GM21528 (cell line): Measurements from ENCODE around the gene WDPCP.
"Not testable (repeated sequence)": the region's sequence is repeated elsewhere in the genome, so short reads cannot be mapped to it uniquely, and the experiment has no call there.

ENCODE experiments used
- ATAC-seq: cut with Tn5 transposase; IDR thresholded peaks from one replicate; pipeline ENCODE4 v1.9.1; 2021; ENCODE audit warnings: mild to moderate bottlenecking, moderate library complexity; ENCODE audit not compliant: unreplicated experiment, low FRiP score

WDPCP gene

GRCh38 chr2:63378589-63378988 lies 209.7 kb downstream of the WDPCP start:
- no peak for ATAC-seq

- no peak for ATAC-seq
Measured at GRCh38 chr2:63374341-63374740, 213.9 kb downstream of the WDPCP start.

- no peak for ATAC-seq
Measured at GRCh38 chr2:63372549-63372948, 215.7 kb downstream of the WDPCP start.

- ATAC-seq, result no peak
Measured at GRCh38 chr2:63369146-63369545, 219.1 kb downstream of the WDPCP start.

- ATAC-seq, result no peak
Measured at GRCh38 chr2:63364866-63365265, 223.4 kb downstream of the WDPCP start.

- ATAC-seq, result not testable (repeated sequence)
Measured at GRCh38 chr2:63357722-63358121, 230.6 kb downstream of the WDPCP start.

GRCh38 chr2:63347361-63347760 lies 240.9 kb downstream of the WDPCP start:
- ATAC-seq, result no peak

GRCh38 chr2:63346411-63346810 lies 241.9 kb downstream of the WDPCP start:
- ATAC-seq, result no peak

GRCh38 chr2:63345285-63345633 lies 243.0 kb downstream of the WDPCP start:
- no peak for ATAC-seq

GRCh38 chr2:63344575-63345284 lies 243.5 kb downstream of the WDPCP start:
- ATAC-seq, result no peak

GRCh38 chr2:63343397-63344109 lies 244.7 kb downstream of the WDPCP start:
- no peak for ATAC-seq

GRCh38 chr2:63340443-63340842 lies 247.8 kb downstream of the WDPCP start:
- no peak for ATAC-seq

- ATAC-seq, result no peak
Measured at GRCh38 chr2:63334910-63335309, 253.4 kb downstream of the WDPCP start.

- ATAC-seq, result no peak
Measured at GRCh38 chr2:63326473-63326872, 261.8 kb downstream of the WDPCP start.

- not testable (repeated sequence) for ATAC-seq
Measured at GRCh38 chr2:63323662-63324061, 264.6 kb downstream of the WDPCP start.

- not testable (repeated sequence) for ATAC-seq
Measured at GRCh38 chr2:63321973-63322372, 266.3 kb downstream of the WDPCP start.

- ATAC-seq, result no peak
Measured at GRCh38 chr2:63320669-63321068, 267.6 kb downstream of the WDPCP start.

- no peak for ATAC-seq
Measured at GRCh38 chr2:63310614-63311013, 277.7 kb downstream of the WDPCP start.

GRCh38 chr2:63301481-63301880 lies 286.8 kb downstream of the WDPCP start:
- no peak for ATAC-seq

- ATAC-seq, result no peak
Measured at GRCh38 chr2:63300835-63301234, 287.4 kb downstream of the WDPCP start.

GRCh38 chr2:63287956-63288355 lies 300.3 kb downstream of the WDPCP start:
- ATAC-seq, result no peak

GRCh38 chr2:63286520-63286919 lies 301.8 kb downstream of the WDPCP start:
- not testable (repeated sequence) for ATAC-seq
